ENCODE results near the gene PHF21A. TPM values are rescaled to one million over a fixed set of nuclear protein-coding genes. Genes with fewer than 3 reads are reported as not detected.

The PHF21A gene
- total RNA-seq, 1 experiment from 2014 or later: 8.2 TPM

- no peaks in the 10 kb centered on the region for H3K79me2 ChIP-seq (ENCODE audit: low read length)
- ATAC-seq (peak; percentile 47; the same call in 1 of the 2 replicates), DNase-seq (peak; percentile 23)
- no peaks in the 10 kb centered on the region for H3K36me3 ChIP-seq (ENCODE audit: low read depth, low read length)
- H3K27ac ChIP-seq (ENCODE audit: low read length): no peak overlapping the region
- BruUV-seq (replicated peaks): no TSS peak
- no peak overlapping the region for H3K4me2 ChIP-seq (ENCODE audit: low read length)
- no peaks in the 10 kb centered on the region for H3F3A ChIP-seq (ENCODE audit: low read length, unreplicated experiment)
- TF ChIP-seq, protein P1, sequence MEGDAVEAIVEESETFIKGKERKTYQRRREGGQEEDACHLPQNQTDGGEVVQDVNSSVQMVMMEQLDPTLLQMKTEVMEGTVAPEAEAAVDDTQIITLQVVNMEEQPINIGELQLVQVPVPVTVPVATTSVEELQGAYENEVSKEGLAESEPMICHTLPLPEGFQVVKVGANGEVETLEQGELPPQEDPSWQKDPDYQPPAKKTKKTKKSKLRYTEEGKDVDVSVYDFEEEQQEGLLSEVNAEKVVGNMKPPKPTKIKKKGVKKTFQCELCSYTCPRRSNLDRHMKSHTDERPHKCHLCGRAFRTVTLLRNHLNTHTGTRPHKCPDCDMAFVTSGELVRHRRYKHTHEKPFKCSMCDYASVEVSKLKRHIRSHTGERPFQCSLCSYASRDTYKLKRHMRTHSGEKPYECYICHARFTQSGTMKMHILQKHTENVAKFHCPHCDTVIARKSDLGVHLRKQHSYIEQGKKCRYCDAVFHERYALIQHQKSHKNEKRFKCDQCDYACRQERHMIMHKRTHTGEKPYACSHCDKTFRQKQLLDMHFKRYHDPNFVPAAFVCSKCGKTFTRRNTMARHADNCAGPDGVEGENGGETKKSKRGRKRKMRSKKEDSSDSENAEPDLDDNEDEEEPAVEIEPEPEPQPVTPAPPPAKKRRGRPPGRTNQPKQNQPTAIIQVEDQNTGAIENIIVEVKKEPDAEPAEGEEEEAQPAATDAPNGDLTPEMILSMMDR (conservative IDR thresholded peaks at IDR 0.05; ENCODE audit: low read depth, low read length): no peak
- TF ChIP-seq EZH2 (IDR thresholded peaks at IDR 0.05; ENCODE audit: low read length, unreplicated experiment) (no peak), EZH2phosphoT487 (IDR thresholded peaks at IDR 0.05; ENCODE audit: borderline replicate concordance, low read length) (no peak)
- no peaks in the 10 kb centered on the region for H3K9me2 ChIP-seq (replicated peaks; ENCODE audit: low read length)
- no peak overlapping the region for H2AFZ ChIP-seq (ENCODE audit: low read length)
- H3K4me3 ChIP-seq (ENCODE audit: low read length): no peak overlapping the region
- H4K20me1 ChIP-seq (ENCODE audit: low read length): no peaks in the 10 kb centered on the region
- H3K27me3 ChIP-seq (ENCODE audit: low read length): no peaks in the 10 kb centered on the region
- H3K9ac ChIP-seq (ENCODE audit: low read length): no peak overlapping the region
- ChIA-PET POLR2A (ENCODE audit: unreplicated experiment) (no interaction called here), CTCF (no interaction called here)
- intact Hi-C loops (cut with micrococcal nuclease): no loop called here
- no peaks in the 10 kb centered on the region for H3K9me3 ChIP-seq (ENCODE audit: low read length)
- peaks cover 16% of the 10 kb centered on the region for H3K4me1 ChIP-seq (ENCODE audit: insufficient read depth, low read length)
Observed at GRCh38 chr11:46050003-46050461, 71.2 kb downstream of the PHF21A start.

DNA sequence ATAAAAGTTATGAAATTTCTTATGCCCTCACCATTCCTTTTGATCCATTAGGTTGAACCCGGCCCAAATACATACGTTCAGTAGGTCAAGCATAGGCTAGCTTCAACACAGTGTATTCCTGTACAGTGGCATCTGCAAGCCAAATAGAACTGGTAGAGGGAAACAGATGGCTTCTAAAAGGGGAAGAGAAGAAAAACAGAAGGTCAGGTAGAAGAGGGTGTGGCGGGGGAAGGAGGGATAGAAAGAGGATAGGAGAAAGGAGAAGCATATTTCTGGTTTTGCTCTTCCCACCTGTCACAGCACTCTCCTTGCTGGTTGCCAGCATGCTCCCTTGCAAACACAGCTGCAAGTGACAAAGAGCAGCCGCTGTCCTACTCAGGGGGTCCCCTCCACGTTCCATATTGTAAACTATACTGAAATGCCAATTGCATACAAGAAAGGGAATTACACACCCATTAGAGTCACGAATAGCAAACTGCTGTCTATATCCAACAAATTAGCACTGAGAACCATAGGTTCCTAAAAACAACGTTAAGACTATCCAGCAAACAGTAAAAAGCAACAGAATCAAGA, 71.8 kb downstream of the PHF21A start:
- H3F3A ChIP-seq (ENCODE audit: low read length, unreplicated experiment): no peaks in the 10 kb centered on the region
- CTCF ChIA-PET: no interaction called here
- intact Hi-C loops (cut with micrococcal nuclease): no loop called here
- no peaks in the 10 kb centered on the region for H3K36me3 ChIP-seq (ENCODE audit: low read depth, low read length)
- no peaks in the 10 kb centered on the region for H3K9me3 ChIP-seq (ENCODE audit: low read length)
- H2AFZ ChIP-seq (ENCODE audit: low read length): no peak overlapping the region
- TF ChIP-seq EZH2phosphoT487 (IDR thresholded peaks at IDR 0.05; ENCODE audit: borderline replicate concordance, low read length) (no peak), EZH2 (IDR thresholded peaks at IDR 0.05; ENCODE audit: low read length, unreplicated experiment) (no peak)
- TF ChIP-seq, protein P1 (conservative IDR thresholded peaks at IDR 0.05; ENCODE audit: low read depth, low read length): no peak
- no peaks in the 10 kb centered on the region for H3K79me2 ChIP-seq (ENCODE audit: low read length)
- no peak overlapping the region for H3K4me3 ChIP-seq (ENCODE audit: low read length)
- H3K27ac ChIP-seq (ENCODE audit: low read length): no peak overlapping the region
- no peaks in the 10 kb centered on the region for H3K27me3 ChIP-seq (ENCODE audit: low read length)
- H3K4me2 ChIP-seq (ENCODE audit: low read length): no peak overlapping the region
- ATAC-seq: no peak
- H3K9ac ChIP-seq (ENCODE audit: low read length): no peak overlapping the region
- no peaks in the 10 kb centered on the region for H3K9me2 ChIP-seq (replicated peaks; ENCODE audit: low read length)
- H3K4me1 ChIP-seq (ENCODE audit: insufficient read depth, low read length): peaks cover 16% of the 10 kb centered on the region
- no peaks in the 10 kb centered on the region for H4K20me1 ChIP-seq (ENCODE audit: low read length)
- DNase-seq: no peak
- POLR2A ChIA-PET (ENCODE audit: unreplicated experiment): no interaction called here
- BruUV-seq (replicated peaks): no TSS peak

DNA sequence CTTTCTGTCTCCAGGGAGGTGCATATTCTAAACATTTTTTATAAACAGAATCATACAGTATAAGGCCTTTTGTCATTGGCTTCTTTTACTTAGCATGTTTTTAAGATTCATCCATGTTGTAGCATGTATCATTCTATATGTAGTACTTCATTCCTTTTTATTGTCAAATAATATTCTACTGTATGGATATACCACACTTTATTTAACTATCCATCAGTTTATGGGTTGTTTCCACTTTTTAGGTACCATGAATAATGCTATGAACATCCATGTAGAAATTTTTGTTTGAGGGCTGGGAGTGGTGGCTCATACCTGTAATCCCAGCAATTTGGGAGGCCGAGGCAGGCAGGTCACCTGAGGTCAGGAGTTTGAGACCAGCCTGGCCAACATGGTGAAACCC, 73.1 kb downstream of the PHF21A start:
- Histone ChIP-seq H2AFZ (ENCODE audit: low read length) (no peak overlapping the region), H3K4me1 (ENCODE audit: insufficient read depth, low read length) (peaks cover 16% of the 10 kb centered on the region), H3K4me2 (ENCODE audit: low read length) (no peak overlapping the region), H3K9me3 (ENCODE audit: low read length) (no peaks in the 10 kb centered on the region), H3K9ac (ENCODE audit: low read length) (no peak overlapping the region), H3K9me2 (replicated peaks; ENCODE audit: low read length) (no peaks in the 10 kb centered on the region), H3K4me3 (ENCODE audit: low read length) (no peak overlapping the region), H3F3A (ENCODE audit: low read length, unreplicated experiment) (no peaks in the 10 kb centered on the region), H3K79me2 (ENCODE audit: low read length) (no peaks in the 10 kb centered on the region), H3K36me3 (ENCODE audit: low read depth, low read length) (no peaks in the 10 kb centered on the region), H3K27ac (ENCODE audit: low read length) (no peak overlapping the region), H4K20me1 (ENCODE audit: low read length) (no peaks in the 10 kb centered on the region), H3K27me3 (ENCODE audit: low read length) (no peaks in the 10 kb centered on the region)
- DNase-seq (no peak), ATAC-seq (no peak)
- POLR2A ChIA-PET (ENCODE audit: unreplicated experiment): no interaction called here
- intact Hi-C loops (cut with micrococcal nuclease): no loop called here
- BruUV-seq (replicated peaks): no TSS peak
- TF ChIP-seq, protein P1 (conservative IDR thresholded peaks at IDR 0.05; ENCODE audit: low read depth, low read length): no peak
- TF ChIP-seq EZH2phosphoT487 (IDR thresholded peaks at IDR 0.05; ENCODE audit: borderline replicate concordance, low read length) (no peak), EZH2 (IDR thresholded peaks at IDR 0.05; ENCODE audit: low read length, unreplicated experiment) (no peak)
- CTCF ChIA-PET: no interaction called here
